Esophagus muscularis mucosa (tissue), 4 donors: Measurements from ENCODE around the gene L3MBTL4.

ENCODE experiments used
- EP300 ChIP-seq: sonication (generic); formaldehyde crosslinking; IDR thresholded peaks from one replicate; pipeline ENCODE4 v1.6.1; 2017; ENCODE audit warnings: antibody characterized with exemption
- POLR2A ChIP-seq: fragments of 450-650 bp; IDR thresholded peaks from one replicate; pipeline ENCODE4 v1.6.1; 2017; ENCODE audit warnings: antibody characterized with exemption, moderate library complexity, mild to moderate bottlenecking, low read depth
- POLR2AphosphoS5 ChIP-seq, 2 donors: sonication (generic); formaldehyde crosslinking; IDR thresholded peaks; one replicate each; pipeline ENCODE4 v1.6.1; 2017; ENCODE audit warnings: antibody characterized with exemption in 2 of 2
- TF ChIP-seq, protein P1 (sequence below), 3 experiments: fragments of 200-600 bp in 2 of 3; fragments of 450-650 bp in 1 of 3; sonication (generic) in 2 of 3; IDR thresholded peaks; one replicate each; pipeline ENCODE4 v1.5.1; 2017 to 2019; ENCODE audit warnings: antibody characterized with exemption in 3 of 3, mild to moderate bottlenecking in 2 of 3, moderate library complexity in 1 of 3

GRCh38 chr18:6254456-6254855 lies 160.3 kb downstream of the L3MBTL4 start:
- TF ChIP-seq POLR2A: no peak
- TF ChIP-seq POLR2AphosphoS5 (IDR thresholded peaks at IDR 0.05): no peak
- TF ChIP-seq, protein P1, sequence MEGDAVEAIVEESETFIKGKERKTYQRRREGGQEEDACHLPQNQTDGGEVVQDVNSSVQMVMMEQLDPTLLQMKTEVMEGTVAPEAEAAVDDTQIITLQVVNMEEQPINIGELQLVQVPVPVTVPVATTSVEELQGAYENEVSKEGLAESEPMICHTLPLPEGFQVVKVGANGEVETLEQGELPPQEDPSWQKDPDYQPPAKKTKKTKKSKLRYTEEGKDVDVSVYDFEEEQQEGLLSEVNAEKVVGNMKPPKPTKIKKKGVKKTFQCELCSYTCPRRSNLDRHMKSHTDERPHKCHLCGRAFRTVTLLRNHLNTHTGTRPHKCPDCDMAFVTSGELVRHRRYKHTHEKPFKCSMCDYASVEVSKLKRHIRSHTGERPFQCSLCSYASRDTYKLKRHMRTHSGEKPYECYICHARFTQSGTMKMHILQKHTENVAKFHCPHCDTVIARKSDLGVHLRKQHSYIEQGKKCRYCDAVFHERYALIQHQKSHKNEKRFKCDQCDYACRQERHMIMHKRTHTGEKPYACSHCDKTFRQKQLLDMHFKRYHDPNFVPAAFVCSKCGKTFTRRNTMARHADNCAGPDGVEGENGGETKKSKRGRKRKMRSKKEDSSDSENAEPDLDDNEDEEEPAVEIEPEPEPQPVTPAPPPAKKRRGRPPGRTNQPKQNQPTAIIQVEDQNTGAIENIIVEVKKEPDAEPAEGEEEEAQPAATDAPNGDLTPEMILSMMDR (IDR thresholded peaks at IDR 0.05): no peak
- TF ChIP-seq EP300: no peak
